HL-60 (cell line): ENCODE results near the gene TECRL.

Experiments used
- CTCF ChIP-seq: IDR thresholded peaks from one replicate; pipeline ENCODE4 v1.5.1; 2011; ENCODE audit warnings: low read length, control low read depth, inconsistent platforms; ENCODE audit not compliant: insufficient read depth
- REST ChIP-seq: IDR thresholded peaks from 2 replicates; pipeline ENCODE4 v1.6.1; 2012; ENCODE audit warnings: low read depth; ENCODE audit not compliant: insufficient replicate concordance
- SPI1 ChIP-seq: IDR thresholded peaks from 2 replicates; pipeline ENCODE4 v1.6.1; 2012; ENCODE audit warnings: low read depth, mild to moderate bottlenecking, borderline replicate concordance

- TF ChIP-seq CTCF (no peak), REST (no peak), SPI1 (no peak)
Observed at GRCh38 chr4:64353904-64354303, 55.3 kb downstream of the TECRL start.
